Activated CD4-positive, alpha-beta T cell treated with anti-CD3 and anti-CD28 coated beads for 36 hours (primary cell): ENCODE measurements around the gene SGSH. TPM values are rescaled to one million over a fixed set of nuclear protein-coding genes. Genes with fewer than 3 reads are reported as not detected.
A peak's percentile ranks its signal among the peaks of the same experiment; 100 is the strongest.

Experiments
- ATAC-seq: fragments of 200-7000 bp; cut with Tn5 transposase; one replicate; pipeline ENCODE4 v1.10.0; 2021; ENCODE audit warnings: mild to moderate bottlenecking, moderate library complexity
- CTCF ChIA-PET: fragments of 350-600 bp; sonication (Branson Sonifier 250); formaldehyde crosslinking; loops from one replicate; lab custom pipeline; 2021; ENCODE audit warnings: antibody characterized with exemption; lab: Charles Lee
- POLR2A ChIA-PET: fragments of 350-600 bp; sonication (Branson Sonifier 250); formaldehyde crosslinking; loops from one replicate; lab custom pipeline; 2021; ENCODE audit warnings: antibody characterized with exemption, inconsistent platforms; lab: Charles Lee
- DNase-seq: peaks from one replicate; pipeline ENCODE4 v3.0.0-alpha.2; 2020
- H3K27ac Mint-ChIP-seq: one replicate; pipeline ENCODE4 v1.8.0; 2021; ENCODE audit warnings: mixed read lengths
- H3K27me3 Mint-ChIP-seq: one replicate; pipeline ENCODE4 v1.8.0; 2021; ENCODE audit warnings: mixed read lengths
- H3K36me3 Mint-ChIP-seq: one replicate; pipeline ENCODE4 v1.8.0; 2021; ENCODE audit warnings: low read depth, mixed read lengths
- H3K4me1 Mint-ChIP-seq: one replicate; pipeline ENCODE4 v1.8.0; 2021; ENCODE audit warnings: mixed read lengths
- H3K4me3 Mint-ChIP-seq: one replicate; pipeline ENCODE4 v1.8.0; 2021; ENCODE audit warnings: mild to moderate bottlenecking, moderate library complexity, mixed read lengths
- H3K9me3 Mint-ChIP-seq: one replicate; pipeline ENCODE4 v1.8.0; 2021; ENCODE audit warnings: low read depth, mixed read lengths
- intact Hi-C, 2 experiments: fragments of 100-400 bp; cut with DNase I in 1 of 2; cut with micrococcal nuclease in 1 of 2; formaldehyde crosslinking; loops; one replicate each; pipeline versions ENCODE4 v1.14.2 to v1.15.1; 2022 to 2024; cut with DNase I, micrococcal nuclease
- total RNA-seq, 2 experiments: library from RNA; stranded (reverse); gene quantifications; one replicate each; pipeline ENCODE4 v1.2.3, GENCODE V29; 2021

Gene SGSH
- total RNA-seq, 2 experiments from 2014 or later: 20.2 to 22.7 TPM

- no peak for ATAC-seq
- intact Hi-C loops: loop anchor here (1.0 to 10.0 kb wide), 12 partner anchors 11 to 505 kb away; partner anchors contain the start of genes GAA (in 2 of the 2) and EIF4A3 (in 1 of the 2)
- peaks cover 2% of the 10 kb centered on the region for H3K36me3 Mint-ChIP-seq
- no peaks in the 10 kb centered on the region for H3K9me3 Mint-ChIP-seq
- H3K27me3 Mint-ChIP-seq: no peaks in the 10 kb centered on the region
- ChIA-PET CTCF (interaction anchor here (0.7 to 1.8 kb wide), 6 partner anchors 8 to 62 kb away, joined by 3 to 4 read pairs (median 4); no protein-coding TSS in a partner anchor), POLR2A (no interaction called here)
- no peak for DNase-seq
- no peak overlapping the region for H3K4me3 Mint-ChIP-seq
- H3K27ac Mint-ChIP-seq: peak overlapping the region; percentile 97
- peaks cover 63% of the 10 kb centered on the region for H3K4me1 Mint-ChIP-seq
These were observed 33.7 kb upstream of the SGSH start for GRCh38 chr17:80253631-80254395.

GRCh38 chr17:80252871-80253270 lies 32.7 kb upstream of the SGSH start:
- peaks cover 53% of the 10 kb centered on the region for H3K4me1 Mint-ChIP-seq
- H3K36me3 Mint-ChIP-seq: peaks cover 2% of the 10 kb centered on the region
- no peaks in the 10 kb centered on the region for H3K27me3 Mint-ChIP-seq
- H3K9me3 Mint-ChIP-seq: no peaks in the 10 kb centered on the region
- POLR2A ChIA-PET: interaction anchor here (0.6 kb wide), 1 partner anchor 34 kb away, joined by 4 read pairs; no protein-coding TSS in a partner anchor
- peak; percentile 93 for DNase-seq
- H3K4me3 Mint-ChIP-seq: no peak overlapping the region
- ATAC-seq: peak; percentile 82
- H3K27ac Mint-ChIP-seq: peak overlapping the region; percentile 77
- intact Hi-C loops: loop anchor here (1.0 to 10.0 kb wide), 9 partner anchors 34 to 258 kb away; partner anchors contain the start of genes GAA (in 2 of the 2) and EIF4A3 (in 1 of the 2)
- CTCF ChIA-PET: interaction anchor here (0.7 to 1.8 kb wide), 7 partner anchors 9 to 61 kb away, joined by 3 to 4 read pairs (median 3); no protein-coding TSS in a partner anchor

GRCh38 chr17:80251966-80252365 lies 31.8 kb upstream of the SGSH start:
- CTCF ChIA-PET: interaction anchor here (0.7 to 1.6 kb wide), 5 partner anchors 11 to 760 kb away, joined by 3 to 5 read pairs (median 3); partner anchors contain the start of gene SGSH
- Mint-ChIP-seq H3K9me3 (no peaks in the 10 kb centered on the region), H3K27ac (no peak overlapping the region), H3K36me3 (peaks cover 2% of the 10 kb centered on the region), H3K27me3 (no peaks in the 10 kb centered on the region), H3K4me3 (no peak overlapping the region), H3K4me1 (peaks cover 47% of the 10 kb centered on the region)
- intact Hi-C loops: loop anchor here (2.0 to 10.0 kb wide), 5 partner anchors 55 to 257 kb away; partner anchors contain the start of gene GAA (in 1 of the 2)
- ATAC-seq: no peak
- POLR2A ChIA-PET: interaction anchor here (0.8 kb wide), 1 partner anchor 55 kb away, joined by 3 read pairs; no protein-coding TSS in a partner anchor
- no peak for DNase-seq

- no peak overlapping the region for H3K27ac Mint-ChIP-seq
- no peaks in the 10 kb centered on the region for H3K36me3 Mint-ChIP-seq
- intact Hi-C loops: no loop called here
- peaks cover 20% of the 10 kb centered on the region for H3K4me1 Mint-ChIP-seq
- ChIA-PET CTCF (no interaction called here), POLR2A (no interaction called here)
- no peaks in the 10 kb centered on the region for H3K9me3 Mint-ChIP-seq
- ATAC-seq: no peak
- H3K27me3 Mint-ChIP-seq: no peaks in the 10 kb centered on the region
- DNase-seq: no peak
- no peak overlapping the region for H3K4me3 Mint-ChIP-seq
These were observed 29.0 kb upstream of the SGSH start for GRCh38 chr17:80248894-80249710.

GRCh38 chr17:80248001-80248893 lies 28.1 kb upstream of the SGSH start:
- ATAC-seq (no peak), DNase-seq (no peak)
- Mint-ChIP-seq H3K4me3 (no peak overlapping the region), H3K4me1 (peaks cover 12% of the 10 kb centered on the region), H3K27ac (no peak overlapping the region), H3K36me3 (no peaks in the 10 kb centered on the region), H3K27me3 (no peaks in the 10 kb centered on the region), H3K9me3 (no peaks in the 10 kb centered on the region)
- ChIA-PET POLR2A (no interaction called here), CTCF (no interaction called here)
- intact Hi-C loops: no loop called here

- intact Hi-C loops: no loop called here
These were observed 27.4 kb upstream of the SGSH start for GRCh38 chr17:80247561-80247960.

GRCh38 chr17:80246726-80247125 lies 26.6 kb upstream of the SGSH start:
- Mint-ChIP-seq H3K9me3 (no peaks in the 10 kb centered on the region), H3K27me3 (no peaks in the 10 kb centered on the region), H3K4me3 (no peak overlapping the region), H3K27ac (no peak overlapping the region), H3K4me1 (no peaks in the 10 kb centered on the region), H3K36me3 (peaks cover 3% of the 10 kb centered on the region)
- intact Hi-C loops: no loop called here
- CTCF ChIA-PET: interaction anchor here (1.1 kb wide), 1 partner anchor 50 kb away, joined by 3 read pairs; no protein-coding TSS in a partner anchor
- ATAC-seq: no peak
- POLR2A ChIA-PET: no interaction called here
- no peak for DNase-seq

More at GRCh38 chr17:80247561-80247960, 27.4 kb upstream of the SGSH start:
- Mint-ChIP-seq H3K27me3 (no peaks in the 10 kb centered on the region), H3K27ac (no peak overlapping the region), H3K4me1 (peaks cover 5% of the 10 kb centered on the region), H3K9me3 (no peaks in the 10 kb centered on the region), H3K4me3 (no peak overlapping the region), H3K36me3 (peaks cover 3% of the 10 kb centered on the region)
- no peak for DNase-seq
- ATAC-seq: no peak
- ChIA-PET CTCF (no interaction called here), POLR2A (no interaction called here)

GRCh38 chr17:80246266-80246681 lies 26.1 kb upstream of the SGSH start:
- intact Hi-C loops: no loop called here
- DNase-seq (no peak), ATAC-seq (no peak)
- Mint-ChIP-seq H3K36me3 (peaks cover 4% of the 10 kb centered on the region), H3K4me1 (no peaks in the 10 kb centered on the region), H3K9me3 (no peaks in the 10 kb centered on the region), H3K27me3 (no peaks in the 10 kb centered on the region), H3K4me3 (no peak overlapping the region), H3K27ac (no peak overlapping the region)
- POLR2A ChIA-PET: no interaction called here
- CTCF ChIA-PET: interaction anchor here (1.1 kb wide), 1 partner anchor 50 kb away, joined by 3 read pairs; no protein-coding TSS in a partner anchor

- CTCF ChIA-PET: interaction anchor here (1.1 kb wide), 1 partner anchor 49 kb away, joined by 3 read pairs; no protein-coding TSS in a partner anchor
- Mint-ChIP-seq H3K9me3 (no peaks in the 10 kb centered on the region), H3K27ac (no peak overlapping the region), H3K4me3 (no peak overlapping the region), H3K4me1 (no peaks in the 10 kb centered on the region), H3K27me3 (no peaks in the 10 kb centered on the region), H3K36me3 (peaks cover 4% of the 10 kb centered on the region)
- DNase-seq (no peak), ATAC-seq (no peak)
- intact Hi-C loops: no loop called here
- POLR2A ChIA-PET: no interaction called here
These were observed 25.6 kb upstream of the SGSH start for GRCh38 chr17:80245566-80246265.

GRCh38 chr17:80244871-80245509 lies 24.9 kb upstream of the SGSH start:
- Mint-ChIP-seq H3K36me3 (peaks cover 4% of the 10 kb centered on the region), H3K4me3 (no peak overlapping the region), H3K9me3 (no peaks in the 10 kb centered on the region), H3K27me3 (no peaks in the 10 kb centered on the region), H3K4me1 (no peaks in the 10 kb centered on the region), H3K27ac (no peak overlapping the region)
- ATAC-seq: no peak
- intact Hi-C loops: no loop called here
- CTCF ChIA-PET: no interaction called here
- POLR2A ChIA-PET: no interaction called here
- no peak for DNase-seq
